ENCODE measurements around the gene DNMT3A. TPM values are rescaled to one million over a fixed set of nuclear protein-coding genes. Genes with fewer than 3 reads are reported as not detected.

Gene DNMT3A
- total RNA-seq, 2 donors from 2014 or later = 17.7 to 24.3 TPM

GRCh38 chr2:25355270-25355669 is 13.5 kb upstream of the DNMT3A start:
- ATAC-seq (ENCODE audit: insufficient number of reproducible peaks, low FRiP score, low read depth) (no peak), DNase-seq (ENCODE audit: low spot score) (no peak)
- Histone ChIP-seq H3K27me3 (replicated peaks; ENCODE audit: insufficient read depth) (no peaks in the 10 kb centered on the region), H3K4me3 (no peak overlapping the region), H3K9me3 (no peaks in the 10 kb centered on the region), H3K36me3 (no peaks in the 10 kb centered on the region), H3K4me1 (ENCODE audit: control insufficient read depth in 1 of 2, low read depth in 2 of 2) (no peaks in the 10 kb centered on the region), H3K27ac (no peak overlapping the region)
- TF ChIP-seq CTCF (IDR thresholded peaks at IDR 0.05) = no peak

- no peaks in the 10 kb centered on the region for H3K9me3 ChIP-seq
- DNase-seq (ENCODE audit: low spot score) (no peak), ATAC-seq (ENCODE audit: insufficient number of reproducible peaks, low FRiP score, low read depth) (no peak)
- H3K4me1 ChIP-seq (ENCODE audit: control insufficient read depth in 1 of 2, low read depth in 2 of 2) = no peaks in the 10 kb centered on the region
- H3K27me3 ChIP-seq (replicated peaks; ENCODE audit: insufficient read depth) = no peaks in the 10 kb centered on the region
- no peak overlapping the region for H3K4me3 ChIP-seq
- no peaks in the 10 kb centered on the region for H3K36me3 ChIP-seq
- H3K27ac ChIP-seq = no peak overlapping the region
- no peak for TF ChIP-seq CTCF (IDR thresholded peaks at IDR 0.05)
Measured at GRCh38 chr2:25354116-25354515, 12.4 kb upstream of the DNMT3A start.

GRCh38 chr2:25349397-25349796 is 7.7 kb upstream of the DNMT3A start:
- Histone ChIP-seq H3K36me3 (no peaks in the 10 kb centered on the region), H3K9me3 (no peaks in the 10 kb centered on the region), H3K27me3 (replicated peaks; ENCODE audit: insufficient read depth) (no peaks in the 10 kb centered on the region), H3K4me3 (no peak overlapping the region), H3K4me1 (ENCODE audit: control insufficient read depth in 1 of 2, low read depth in 2 of 2) (no peaks in the 10 kb centered on the region), H3K27ac (no peak overlapping the region)
- no peak for DNase-seq (ENCODE audit: low spot score)
- no peak for ATAC-seq (ENCODE audit: insufficient number of reproducible peaks, low FRiP score, low read depth)
- TF ChIP-seq CTCF (IDR thresholded peaks at IDR 0.05) = no peak

GRCh38 chr2:25347846-25348245 is 6.1 kb upstream of the DNMT3A start:
- Histone ChIP-seq H3K9me3 (no peaks in the 10 kb centered on the region), H3K27me3 (replicated peaks; ENCODE audit: insufficient read depth) (no peaks in the 10 kb centered on the region), H3K4me3 (no peak overlapping the region), H3K27ac (no peak overlapping the region), H3K36me3 (no peaks in the 10 kb centered on the region), H3K4me1 (ENCODE audit: control insufficient read depth in 1 of 2, low read depth in 2 of 2) (no peaks in the 10 kb centered on the region)
- no peak for ATAC-seq (ENCODE audit: insufficient number of reproducible peaks, low FRiP score, low read depth)
- no peak for DNase-seq (ENCODE audit: low spot score)
- TF ChIP-seq CTCF (IDR thresholded peaks at IDR 0.05) = no peak

GRCh38 chr2:25347205-25347815 is 5.6 kb upstream of the DNMT3A start:
- Histone ChIP-seq H3K27me3 (replicated peaks; ENCODE audit: insufficient read depth) (no peaks in the 10 kb centered on the region), H3K4me1 (ENCODE audit: control insufficient read depth in 1 of 2, low read depth in 2 of 2) (no peaks in the 10 kb centered on the region), H3K27ac (no peak overlapping the region), H3K4me3 (no peak overlapping the region), H3K36me3 (no peaks in the 10 kb centered on the region), H3K9me3 (no peaks in the 10 kb centered on the region)
- ATAC-seq (ENCODE audit: insufficient number of reproducible peaks, low FRiP score, low read depth) = no peak
- no peak for TF ChIP-seq CTCF (IDR thresholded peaks at IDR 0.05)
- no peak for DNase-seq (ENCODE audit: low spot score)

Data from thoracic aorta (tissue), 2 donors.